Fibroblast of lung (primary cell): Measurements from ENCODE around the gene TMEM221. TPM values are rescaled to one million over a fixed set of nuclear protein-coding genes. Genes with fewer than 3 reads are reported as not detected.

Source experiments
- DNase-seq, 2 donors: peaks; one replicate each; pipeline versions ENCODE4 v3.0.0 to v3.0.0-alpha.2; 2010; ENCODE audit warnings: low read depth in 2 of 2
- H2AFZ ChIP-seq: 2 replicates; pipeline ENCODE4 v1.5.1; 2012; ENCODE audit warnings: low read length, control low read depth, inconsistent platforms
- H3K27ac ChIP-seq: 2 replicates; pipeline ENCODE4 v1.5.1; 2011; ENCODE audit warnings: low read length, control low read depth; ENCODE audit not compliant: insufficient read depth
- H3K27me3 ChIP-seq: 2 replicates; pipeline ENCODE4 v1.5.1; 2011; ENCODE audit warnings: mild to moderate bottlenecking, low read length; ENCODE audit not compliant: control insufficient read depth, insufficient read depth
- H3K36me3 ChIP-seq: 2 replicates; pipeline ENCODE4 v1.5.1; 2011; ENCODE audit warnings: low read length; ENCODE audit not compliant: control insufficient read depth, insufficient read depth
- H3K4me1 ChIP-seq: 2 replicates; pipeline ENCODE4 v1.5.1; 2011; ENCODE audit warnings: low read length; ENCODE audit not compliant: control insufficient read depth, insufficient read depth; ENCODE audit errors: extremely low read depth
- H3K4me2 ChIP-seq: 2 replicates; pipeline ENCODE4 v1.5.1; 2011; ENCODE audit warnings: low read length, control low read depth; ENCODE audit not compliant: insufficient read depth; ENCODE audit errors: extremely low read depth
- H3K4me3 ChIP-seq, 4 experiments: fragments of 200-600 bp in 1 of 4; sonication (generic) in 1 of 4; replicated peaks in 1 of 4; 2 replicates each; pipeline ENCODE4 v1.5.1; 2011 to 2016; ENCODE audit warnings: low read length in 4 of 4, low read depth in 3 of 4, mild to moderate bottlenecking in 3 of 4, control low read depth in 2 of 4, inconsistent platforms in 1 of 4, mixed read lengths in 1 of 4; ENCODE audit not compliant: insufficient read depth in 1 of 4; ENCODE audit errors: control extremely low read depth in 1 of 4
- H3K79me2 ChIP-seq: 2 replicates; pipeline ENCODE4 v1.5.1; 2012; ENCODE audit warnings: mild to moderate bottlenecking, low read length, inconsistent platforms; ENCODE audit not compliant: control insufficient read depth, insufficient read depth
- H3K9ac ChIP-seq: 2 replicates; pipeline ENCODE4 v1.5.1; 2011; ENCODE audit warnings: mild to moderate bottlenecking, low read length, control low read depth; ENCODE audit not compliant: insufficient read depth
- H3K9me3 ChIP-seq: 2 replicates; pipeline ENCODE4 v1.5.1; 2012; ENCODE audit warnings: low read depth, low read length; ENCODE audit not compliant: control insufficient read depth, insufficient read depth
- H4K20me1 ChIP-seq: 2 replicates; pipeline ENCODE4 v1.5.1; 2011; ENCODE audit warnings: low read length; ENCODE audit not compliant: control insufficient read depth, insufficient read depth; ENCODE audit errors: extremely low read depth
- EZH2 ChIP-seq: IDR thresholded peaks from 2 replicates; pipeline ENCODE4 v1.5.1; 2012; ENCODE audit warnings: low read length, control low read depth, mild to moderate bottlenecking; ENCODE audit errors: missing control alignments
- polyA plus RNA-seq, 2 donors: library from polyadenylated mRNA; depleted of rRNA in 1 of 2; stranded (reverse) in 1 of 2; unstranded in 1 of 2; fragments of >200 nt; gene quantifications; 2 replicates each; pipeline ENCODE4 v1.2.1, GENCODE V29; 2011 to 2012; ENCODE audit warnings: missing spikeins in 1 of 2
- total RNA-seq: library from RNA; depleted of rRNA; stranded (reverse); fragments of >200 nt; gene quantifications from 2 replicates; pipeline ENCODE4 v1.2.1, GENCODE V29; 2014
- TF ChIP-seq, protein P1 (sequence below), 2 donors: IDR thresholded peaks in 1 of 2; conservative IDR thresholded peaks in 1 of 2; 1 replicate in 1 of 2; 2 replicates in 1 of 2; pipeline ENCODE4 v1.5.1; 2011 to 2012; ENCODE audit warnings: low read length in 2 of 2, control low read depth in 1 of 2, inconsistent platforms in 1 of 2, low read depth in 1 of 2, mild to moderate bottlenecking in 1 of 2

Gene TMEM221
- total and polyA plus RNA-seq, 2 donors (not counting 1 experiment from before 2014, with no cell fraction given), result 0.17 TPM; not detected in 1

- no peaks in the 10 kb centered on the region for H3K9me3 ChIP-seq
- H4K20me1 ChIP-seq, result no peaks in the 10 kb centered on the region
- no peaks in the 10 kb centered on the region for H3K79me2 ChIP-seq
- H3K4me2 ChIP-seq, result no peak overlapping the region
- peaks cover 18% of the 10 kb centered on the region for H3K27me3 ChIP-seq
- no peak overlapping the region for H2AFZ ChIP-seq
- H3K9ac ChIP-seq, result no peak overlapping the region
- no peak overlapping the region for H3K27ac ChIP-seq
- no peaks in the 10 kb centered on the region for H3K4me1 ChIP-seq
- H3K4me3 ChIP-seq, result no peak overlapping the region
- no peak for DNase-seq
- no peaks in the 10 kb centered on the region for H3K36me3 ChIP-seq
- TF ChIP-seq EZH2, result no peak
- TF ChIP-seq, protein P1, sequence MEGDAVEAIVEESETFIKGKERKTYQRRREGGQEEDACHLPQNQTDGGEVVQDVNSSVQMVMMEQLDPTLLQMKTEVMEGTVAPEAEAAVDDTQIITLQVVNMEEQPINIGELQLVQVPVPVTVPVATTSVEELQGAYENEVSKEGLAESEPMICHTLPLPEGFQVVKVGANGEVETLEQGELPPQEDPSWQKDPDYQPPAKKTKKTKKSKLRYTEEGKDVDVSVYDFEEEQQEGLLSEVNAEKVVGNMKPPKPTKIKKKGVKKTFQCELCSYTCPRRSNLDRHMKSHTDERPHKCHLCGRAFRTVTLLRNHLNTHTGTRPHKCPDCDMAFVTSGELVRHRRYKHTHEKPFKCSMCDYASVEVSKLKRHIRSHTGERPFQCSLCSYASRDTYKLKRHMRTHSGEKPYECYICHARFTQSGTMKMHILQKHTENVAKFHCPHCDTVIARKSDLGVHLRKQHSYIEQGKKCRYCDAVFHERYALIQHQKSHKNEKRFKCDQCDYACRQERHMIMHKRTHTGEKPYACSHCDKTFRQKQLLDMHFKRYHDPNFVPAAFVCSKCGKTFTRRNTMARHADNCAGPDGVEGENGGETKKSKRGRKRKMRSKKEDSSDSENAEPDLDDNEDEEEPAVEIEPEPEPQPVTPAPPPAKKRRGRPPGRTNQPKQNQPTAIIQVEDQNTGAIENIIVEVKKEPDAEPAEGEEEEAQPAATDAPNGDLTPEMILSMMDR (conservative IDR thresholded peaks at IDR 0.05 in 1 of 2, IDR thresholded peaks at IDR 0.05 in 1 of 2; ENCODE audit: low read depth in 1 of 2, low read length in 2 of 2), result no peak
Measured at GRCh38 chr19:17457616-17458015, 9.1 kb upstream of the TMEM221 start.

DNA sequence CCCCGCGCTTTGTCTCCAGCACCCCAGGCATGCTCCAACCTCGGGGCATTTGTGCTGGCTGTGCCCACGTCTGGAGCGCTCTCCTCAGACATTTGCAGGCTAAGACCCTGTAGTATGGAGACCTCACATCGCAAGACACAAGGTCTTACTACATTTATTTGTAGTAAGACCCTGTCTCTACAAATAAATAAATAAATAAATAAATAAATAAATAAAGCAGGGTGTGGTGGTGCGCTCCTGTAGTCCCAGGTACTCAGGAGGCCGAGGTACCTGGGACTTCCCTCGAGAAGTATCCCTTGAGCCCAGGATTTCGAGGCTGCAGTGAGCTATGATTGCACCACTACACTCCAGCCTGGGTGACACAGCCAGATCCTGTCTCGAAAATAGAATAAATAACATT, 7.7 kb upstream of the TMEM221 start:
- Histone ChIP-seq H3K4me2 (no peak overlapping the region), H3K36me3 (no peaks in the 10 kb centered on the region), H3K4me1 (no peaks in the 10 kb centered on the region), H2AFZ (no peak overlapping the region), H3K9ac (no peak overlapping the region), H3K9me3 (no peaks in the 10 kb centered on the region), H3K79me2 (no peaks in the 10 kb centered on the region), H3K4me3 (no peak overlapping the region), H3K27ac (no peak overlapping the region), H3K27me3 (peaks cover 18% of the 10 kb centered on the region), H4K20me1 (no peaks in the 10 kb centered on the region)
- TF ChIP-seq EZH2, result peak; percentile 1
- TF ChIP-seq, protein P1 (conservative IDR thresholded peaks at IDR 0.05 in 1 of 2, IDR thresholded peaks at IDR 0.05 in 1 of 2; ENCODE audit: low read depth in 1 of 2, low read length in 2 of 2), result no peak
- DNase-seq, result no peak

- DNase-seq, result no peak
- no peak overlapping the region for H2AFZ ChIP-seq
- H3K4me3 ChIP-seq, result no peak overlapping the region
- H4K20me1 ChIP-seq, result no peaks in the 10 kb centered on the region
- no peaks in the 10 kb centered on the region for H3K36me3 ChIP-seq
- H3K79me2 ChIP-seq, result no peaks in the 10 kb centered on the region
- H3K9ac ChIP-seq, result no peak overlapping the region
- no peaks in the 10 kb centered on the region for H3K4me1 ChIP-seq
- peaks cover 18% of the 10 kb centered on the region for H3K27me3 ChIP-seq
- no peaks in the 10 kb centered on the region for H3K9me3 ChIP-seq
- H3K27ac ChIP-seq, result no peak overlapping the region
- no peak overlapping the region for H3K4me2 ChIP-seq
- peak; percentile 86 for TF ChIP-seq EZH2
- TF ChIP-seq, protein P1 (conservative IDR thresholded peaks at IDR 0.05 in 1 of 2, IDR thresholded peaks at IDR 0.05 in 1 of 2; ENCODE audit: low read depth in 1 of 2, low read length in 2 of 2), result no peak
Measured at GRCh38 chr19:17455308-17456123, 7.0 kb upstream of the TMEM221 start.
